ENCODE measurements around the gene NCOA7.
"Not testable (repeated sequence)": the region's sequence is repeated elsewhere in the genome, so short reads cannot be mapped to it uniquely, and the experiment has no call there.

Gene NCOA7

GRCh38 chr6:125759184-125759902 is 31.4 kb upstream of the NCOA7 start:
- no peak for DNase-seq

- DNase-seq = no peak
Measured at GRCh38 chr6:125759959-125760457, 30.8 kb upstream of the NCOA7 start.

- no peak for DNase-seq
Measured at GRCh38 chr6:125764121-125764671, 26.6 kb upstream of the NCOA7 start.

- DNase-seq = no peak
Measured at GRCh38 chr6:125765944-125766343, 24.8 kb upstream of the NCOA7 start.

- no peak for DNase-seq
Measured at GRCh38 chr6:125766641-125767040, 24.1 kb upstream of the NCOA7 start.

- no peak for DNase-seq
Measured at GRCh38 chr6:125769147-125769783, 21.5 kb upstream of the NCOA7 start.

- no peak for DNase-seq
Measured at GRCh38 chr6:125773387-125774341, 17.1 kb upstream of the NCOA7 start.

GRCh38 chr6:125776107-125776826 is 14.5 kb upstream of the NCOA7 start:
- DNase-seq = not testable (repeated sequence)

- peak; percentile 86 for DNase-seq
Measured at GRCh38 chr6:125779924-125780539, 10.7 kb upstream of the NCOA7 start.

- peak; percentile 59 for DNase-seq
Measured at GRCh38 chr6:125780540-125781313, 10.0 kb upstream of the NCOA7 start.

GRCh38 chr6:125781314-125781868 is 9.4 kb upstream of the NCOA7 start:
- peak; percentile 18 for DNase-seq

- no peak for DNase-seq
Measured at GRCh38 chr6:125784365-125784764, 6.4 kb upstream of the NCOA7 start.

- no peak for DNase-seq
Measured at GRCh38 chr6:125787791-125788190, 3.0 kb upstream of the NCOA7 start.

GRCh38 chr6:125789167-125789566 is 1.6 kb upstream of the NCOA7 start:
- no peak for DNase-seq

GRCh38 chr6:125789576-125790357 is 993 bp upstream of the NCOA7 start:
- peak; percentile 32 for DNase-seq

- no peak for DNase-seq
Measured at GRCh38 chr6:125791151-125791819, 525 bp downstream of the NCOA7 start.

GRCh38 chr6:125791820-125792165 is 1.0 kb downstream of the NCOA7 start:
- no peak for DNase-seq

GRCh38 chr6:125792172-125792571 is 1.4 kb downstream of the NCOA7 start:
- no peak for DNase-seq

GRCh38 chr6:125792680-125793079 is 1.9 kb downstream of the NCOA7 start:
- no peak for DNase-seq
